Ureter (tissue), 1 donor: ENCODE data around the gene PDX1. TPM values are rescaled to one million over a fixed set of nuclear protein-coding genes. Genes with fewer than 3 reads are reported as not detected.

Experiments used
- DNase-seq: peaks from one replicate; pipeline ENCODE4 v3.0.0-alpha.2; 2020; ENCODE audit warnings: low spot score
- total RNA-seq: library from RNA; stranded (reverse); gene quantifications from one replicate; pipeline ENCODE4 v1.2.4, GENCODE V29; 2023
- donor health status: DM: yes; HTN: yes; CAD: no.

PDX1 gene
- total RNA-seq, result not detected

GRCh38 chr13:27919934-27920676, at the start of gene PDX1:
PDX1 (plus strand) TSS chr13:27920000; CDS start chr13:27920139, 139 bp downstream.
- DNase-seq, result no peak

- DNase-seq, result no peak
Observed at GRCh38 chr13:27878274-27878673, 41.5 kb upstream of the PDX1 start.

- no peak for DNase-seq
Observed at GRCh38 chr13:27889471-27889870, 30.3 kb upstream of the PDX1 start.

- DNase-seq, result no peak
Observed at GRCh38 chr13:27896726-27897125, 23.1 kb upstream of the PDX1 start.

- no peak for DNase-seq
Observed at GRCh38 chr13:27904719-27905118, 15.1 kb upstream of the PDX1 start.

GRCh38 chr13:27905650-27906049, 14.2 kb upstream of the PDX1 start:
- DNase-seq, result no peak

- DNase-seq, result no peak
Observed at GRCh38 chr13:27907121-27907787, 12.5 kb upstream of the PDX1 start.

GRCh38 chr13:27909378-27909777, 10.4 kb upstream of the PDX1 start:
- DNase-seq, result no peak

GRCh38 chr13:27911521-27911920, 8.3 kb upstream of the PDX1 start:
- DNase-seq, result no peak

- DNase-seq, result no peak
Observed at GRCh38 chr13:27913160-27913559, 6.6 kb upstream of the PDX1 start.

- no peak for DNase-seq
Observed at GRCh38 chr13:27915301-27916207, 4.2 kb upstream of the PDX1 start.

- DNase-seq, result no peak
Observed at GRCh38 chr13:27917121-27917947, 2.5 kb upstream of the PDX1 start.

- DNase-seq, result no peak
Observed at GRCh38 chr13:27918041-27918917, 1.5 kb upstream of the PDX1 start.

GRCh38 chr13:27918918-27919658, 712 bp upstream of the PDX1 start:
- DNase-seq, result no peak

- DNase-seq, result no peak
Observed at GRCh38 chr13:27919659-27919933, 204 bp upstream of the PDX1 start.

- DNase-seq, result no peak
Observed at GRCh38 chr13:27920677-27921420, 1.0 kb downstream of the PDX1 start.

GRCh38 chr13:27921421-27921960, 1.7 kb downstream of the PDX1 start:
- DNase-seq, result no peak

- no peak for DNase-seq
Observed at GRCh38 chr13:27921961-27922882, 2.4 kb downstream of the PDX1 start.
